NCI-H1694 (cell line): Measurements from ENCODE around the gene SLC45A1.
"Not testable (repeated sequence)": the region's sequence is repeated elsewhere in the genome, so short reads cannot be mapped to it uniquely, and the experiment has no call there.

Experiments used
- DNase-seq: peaks from one replicate; lab custom pipeline; 2025; lab: John Stamatoyannopoulos, UW

The SLC45A1 gene

GRCh38 chr1:8317647-8318381 lies at the start of gene SLC45A1:
Gene SLC45A1 (plus strand): TSS chr1:8318114. CDS start chr1:8324330, 6,216 bp downstream.
- no peak for DNase-seq

DNA sequence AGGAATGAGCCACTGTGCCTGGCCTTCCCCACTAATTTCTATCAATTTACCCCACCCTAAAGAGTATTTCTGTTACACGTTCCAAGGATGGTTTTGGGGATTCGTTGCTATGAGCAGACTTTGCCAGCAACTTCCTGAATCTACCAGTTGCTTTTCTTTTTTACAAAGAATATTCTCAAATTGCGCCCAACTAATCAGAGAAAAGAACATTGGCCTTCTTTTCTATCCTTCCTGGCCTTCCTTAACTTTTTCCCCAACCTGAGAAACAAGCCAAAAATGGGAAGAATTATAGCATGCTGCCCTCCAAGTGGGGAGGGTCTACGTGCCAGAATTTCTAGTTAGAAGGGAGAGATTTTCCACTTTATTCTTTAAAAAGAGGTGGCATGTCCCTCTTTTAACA lies 44.9 kb upstream of the SLC45A1 start:
- DNase-seq = no peak

- DNase-seq = no peak
These were observed 43.6 kb upstream of the SLC45A1 start for GRCh38 chr1:8274352-8274751.

GRCh38 chr1:8276173-8276914 lies 41.6 kb upstream of the SLC45A1 start:
- no peak for DNase-seq

DNA sequence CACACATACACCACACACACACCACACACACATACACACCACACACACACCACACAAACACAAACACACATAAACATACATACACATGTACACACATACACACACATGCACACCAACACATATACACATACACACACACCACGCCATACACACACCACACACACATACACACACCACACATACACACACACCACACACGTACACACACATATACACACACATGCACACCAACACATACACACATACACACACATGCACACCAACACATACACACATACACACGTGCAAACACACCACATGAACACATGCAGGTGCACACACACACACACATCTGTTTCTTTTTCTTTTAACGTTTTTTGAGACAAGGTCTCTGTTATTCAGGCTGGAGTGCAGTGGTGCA lies 41.0 kb upstream of the SLC45A1 start:
- DNase-seq = no peak

DNA sequence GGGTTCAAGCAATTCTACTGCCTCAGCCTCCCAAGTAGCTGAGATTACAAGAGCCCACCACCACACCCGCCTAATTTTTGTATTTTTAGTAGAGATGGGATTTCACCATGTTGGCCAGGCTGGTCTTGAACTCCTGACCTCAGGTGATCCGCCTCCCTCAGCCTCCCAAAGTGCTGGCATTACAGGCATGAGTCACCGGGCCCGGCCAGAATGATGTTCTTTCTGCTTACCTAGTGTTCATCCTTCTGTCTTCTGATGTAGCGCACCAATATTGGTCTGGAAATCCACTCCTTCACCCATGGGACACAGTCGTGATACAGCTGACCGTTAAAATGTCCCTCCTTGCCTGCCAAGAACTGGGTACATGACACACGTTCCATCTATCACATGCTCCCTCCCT lies 39.2 kb upstream of the SLC45A1 start:
- not testable (repeated sequence) for DNase-seq

- no peak for DNase-seq
These were observed 35.9 kb upstream of the SLC45A1 start for GRCh38 chr1:8281843-8282509.

DNA sequence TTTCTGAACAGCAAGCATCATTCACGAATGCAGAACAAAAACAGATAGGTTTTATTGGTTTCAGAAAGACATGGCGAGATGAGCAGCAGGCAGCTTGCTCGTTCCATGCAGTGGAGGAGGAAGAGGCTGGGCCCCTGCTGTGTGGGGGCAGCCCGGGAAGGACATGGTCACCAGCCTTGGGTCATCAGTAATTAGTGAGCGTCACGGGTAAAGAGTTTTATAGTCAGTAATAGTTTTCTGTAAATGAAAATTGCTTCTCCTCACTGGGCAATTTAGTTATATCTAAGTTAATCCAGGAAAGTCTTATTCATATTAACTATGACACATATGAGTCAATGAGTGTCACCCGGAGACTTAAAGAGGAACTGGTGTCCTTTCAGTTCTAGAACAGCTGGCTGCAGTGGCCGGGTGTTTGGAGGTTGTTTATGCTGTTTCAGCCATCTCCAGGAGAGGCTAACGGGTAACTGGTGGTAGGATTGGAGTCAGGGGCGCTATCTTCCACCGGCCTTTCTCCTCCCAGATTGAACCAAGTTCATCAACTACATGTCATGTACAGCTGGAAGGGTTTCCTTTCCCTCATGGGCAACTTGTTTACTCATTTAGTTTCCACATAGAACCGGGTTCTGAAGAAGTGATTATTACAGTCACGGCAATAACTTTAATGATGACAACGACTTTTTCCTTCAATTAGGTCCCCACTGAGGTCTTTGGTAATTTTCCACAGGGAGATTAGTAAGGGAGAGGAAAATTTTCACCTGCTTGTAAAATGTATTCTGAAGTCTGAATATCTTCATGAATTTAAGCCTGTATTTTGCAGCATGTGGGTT lies 34.6 kb upstream of the SLC45A1 start:
- no peak for DNase-seq

DNA sequence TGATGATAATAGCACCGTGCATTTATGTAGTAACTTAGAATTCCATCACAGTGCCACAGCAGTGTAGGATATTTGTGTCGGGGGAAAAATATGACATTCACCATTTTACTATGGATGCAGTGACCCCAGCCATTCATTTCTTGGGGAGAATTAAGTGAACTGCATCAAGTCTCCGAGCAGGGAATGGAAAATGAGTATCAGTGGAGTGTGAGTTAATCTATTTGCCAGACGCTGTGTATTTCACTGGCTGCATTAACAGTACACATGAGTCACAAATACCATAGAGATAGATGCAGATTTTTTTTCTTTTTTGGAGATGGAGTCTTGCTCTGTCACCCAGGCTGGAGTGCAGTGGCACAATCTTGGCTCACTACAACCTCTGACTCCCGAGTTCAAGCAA lies 33.8 kb upstream of the SLC45A1 start:
- no peak for DNase-seq

DNA sequence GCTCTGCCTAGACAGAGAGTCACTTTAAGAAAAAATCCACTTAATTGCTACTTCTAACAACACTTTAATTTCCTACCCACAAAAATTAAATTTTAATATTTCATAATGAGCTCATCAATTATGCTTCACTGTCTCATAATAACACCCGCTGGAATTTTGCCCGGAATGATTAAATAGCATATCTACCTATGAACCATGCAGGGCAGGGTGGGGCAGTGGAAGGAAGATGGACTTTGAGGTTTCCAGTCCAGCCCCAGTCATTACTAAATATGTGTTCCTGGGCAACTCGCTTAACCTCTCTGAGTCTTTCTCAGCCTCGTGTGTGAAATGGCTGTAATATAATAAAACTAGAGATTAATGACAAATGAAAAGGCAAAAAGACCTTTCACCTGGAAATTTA lies 32.8 kb upstream of the SLC45A1 start:
- no peak for DNase-seq

GRCh38 chr1:8285965-8286364 lies 31.9 kb upstream of the SLC45A1 start:
- DNase-seq = no peak

DNA sequence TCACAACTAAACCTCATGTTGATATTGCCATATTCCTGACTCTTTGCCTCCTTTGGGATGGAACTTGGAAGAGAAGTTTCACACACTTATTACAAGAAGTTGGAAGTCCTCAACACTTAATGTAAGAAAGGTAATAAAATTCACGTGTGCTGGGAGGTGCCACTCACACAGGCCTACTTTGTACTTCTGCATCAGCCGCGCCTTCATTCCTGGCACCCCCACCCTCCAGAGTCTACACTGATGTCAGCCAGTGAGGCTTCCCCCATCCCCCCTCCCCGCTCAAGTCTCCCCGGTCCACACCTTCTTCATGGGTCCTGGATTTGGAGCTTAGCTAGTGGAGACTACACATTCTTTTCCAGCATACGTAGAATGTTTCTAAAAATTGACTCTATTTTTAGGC lies 24.8 kb upstream of the SLC45A1 start:
- DNase-seq = no peak

DNA sequence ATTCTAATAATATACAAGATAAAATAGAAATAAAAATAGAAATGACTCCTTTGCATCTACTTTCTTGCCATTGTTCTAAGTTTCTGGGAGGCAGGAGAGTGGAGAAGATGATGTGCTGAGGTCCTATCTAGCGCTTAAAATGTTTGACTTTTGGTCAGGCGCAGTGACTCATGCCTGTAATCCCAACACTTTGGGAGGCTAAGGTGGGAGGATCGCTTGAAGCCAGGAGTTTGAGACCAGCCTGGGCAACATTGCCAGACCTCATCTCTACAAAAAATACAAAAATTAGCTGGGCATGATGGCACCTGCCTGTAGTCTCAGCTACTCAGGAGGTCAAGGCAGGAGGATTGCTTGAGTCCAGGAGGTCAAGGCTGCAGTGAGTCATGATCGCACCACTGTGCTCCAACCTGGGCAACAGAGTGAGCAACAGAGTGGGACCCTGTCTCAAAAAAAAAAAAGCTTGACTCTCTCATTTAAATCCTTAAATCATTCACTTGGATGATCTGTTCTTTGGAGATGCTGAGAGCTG lies 24.2 kb upstream of the SLC45A1 start:
- no peak for DNase-seq

DNA sequence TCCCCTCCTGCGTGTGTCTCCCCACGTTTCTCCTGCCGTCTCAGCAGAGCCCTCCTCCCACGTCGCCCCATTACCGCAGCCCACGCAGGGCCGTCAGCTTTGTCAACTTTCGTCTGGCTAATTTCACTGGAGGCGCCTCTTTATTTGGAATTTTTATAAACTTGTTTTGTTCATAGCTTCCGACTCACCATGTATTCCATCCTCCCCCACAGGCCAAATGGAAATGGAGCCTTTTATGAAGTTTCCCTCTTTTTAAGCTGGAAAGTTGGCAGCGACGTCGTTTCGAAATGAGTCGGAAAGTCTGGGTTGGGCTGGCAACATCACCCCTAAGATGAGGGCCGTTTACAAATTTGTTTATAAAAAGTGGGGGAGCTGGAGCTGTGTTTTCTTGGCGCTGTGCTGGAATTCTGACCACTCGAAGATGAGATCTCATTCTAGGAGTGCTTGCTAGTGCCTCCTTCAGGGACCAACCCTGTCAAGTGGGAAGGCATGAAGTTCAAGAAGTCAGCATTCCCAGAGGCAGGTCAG lies 23.7 kb upstream of the SLC45A1 start:
- no peak for DNase-seq

DNA sequence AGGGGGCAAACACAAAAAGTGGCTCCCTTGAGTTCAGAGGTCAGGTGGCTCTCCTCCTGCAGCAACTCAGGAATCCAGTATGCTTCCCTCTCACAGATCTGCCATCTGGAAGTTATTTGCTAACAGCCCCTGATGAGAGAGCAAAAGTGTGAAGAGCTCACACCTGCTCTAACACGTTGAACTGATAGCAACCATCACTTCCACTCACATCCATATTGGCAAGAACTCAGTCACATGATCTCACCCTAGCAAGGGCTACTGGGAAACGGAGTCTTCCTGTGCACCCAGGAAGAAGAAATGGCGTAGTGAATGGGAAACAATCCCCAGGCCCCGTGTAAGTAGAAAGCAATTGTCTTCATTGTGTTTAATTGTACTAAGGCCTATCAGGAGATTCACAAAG lies 20.7 kb upstream of the SLC45A1 start:
- no peak for DNase-seq

DNA sequence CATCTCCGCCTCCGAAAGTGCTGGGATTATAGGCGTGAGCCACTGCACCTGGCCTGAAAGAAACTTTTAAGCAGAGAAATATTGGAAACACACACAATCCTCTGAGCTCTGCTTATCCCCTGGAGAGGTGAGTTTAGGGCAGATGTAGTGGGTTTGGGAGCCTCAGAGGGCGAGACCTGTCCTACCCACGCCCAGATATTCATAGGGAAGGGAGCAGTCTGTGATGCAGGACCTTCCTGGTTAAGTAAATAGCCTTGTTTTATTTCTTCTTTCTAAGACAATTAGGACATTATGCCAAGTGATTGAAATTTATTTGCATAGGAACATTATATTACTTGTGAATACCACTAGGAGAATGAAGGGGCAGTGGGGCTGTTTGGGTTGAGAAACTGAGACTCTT lies 18.0 kb upstream of the SLC45A1 start:
- DNase-seq = no peak

- DNase-seq = no peak
These were observed 15.6 kb upstream of the SLC45A1 start for GRCh38 chr1:8302081-8302956.

- no peak for DNase-seq
These were observed 14.8 kb upstream of the SLC45A1 start for GRCh38 chr1:8303141-8303540.

DNA sequence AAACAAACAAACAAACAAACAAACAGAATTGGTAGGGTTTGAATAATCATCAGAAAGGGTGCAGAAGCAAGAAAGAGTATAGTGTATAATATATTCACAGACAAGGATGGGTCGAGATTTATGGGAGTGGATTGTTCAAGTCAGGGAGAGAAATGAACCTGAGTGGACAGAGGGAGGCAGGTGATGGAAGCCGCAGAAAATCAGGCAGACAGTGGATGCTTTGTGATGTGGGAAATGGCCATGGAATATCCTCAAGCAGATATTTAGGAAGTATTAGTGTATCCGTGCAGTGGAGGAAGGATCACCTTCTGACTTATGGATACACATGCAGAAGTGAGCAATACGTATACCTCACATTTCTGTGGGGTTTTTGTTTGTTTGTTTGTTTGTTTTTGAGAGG lies 14.0 kb upstream of the SLC45A1 start:
- no peak for DNase-seq

GRCh38 chr1:8307628-8308027 lies 10.3 kb upstream of the SLC45A1 start:
- DNase-seq = no peak
